ENCODE results near the gene LKAAEAR1.
A peak's percentile ranks its signal among the peaks of the same experiment; 100 is the strongest.

The LKAAEAR1 gene

DNA sequence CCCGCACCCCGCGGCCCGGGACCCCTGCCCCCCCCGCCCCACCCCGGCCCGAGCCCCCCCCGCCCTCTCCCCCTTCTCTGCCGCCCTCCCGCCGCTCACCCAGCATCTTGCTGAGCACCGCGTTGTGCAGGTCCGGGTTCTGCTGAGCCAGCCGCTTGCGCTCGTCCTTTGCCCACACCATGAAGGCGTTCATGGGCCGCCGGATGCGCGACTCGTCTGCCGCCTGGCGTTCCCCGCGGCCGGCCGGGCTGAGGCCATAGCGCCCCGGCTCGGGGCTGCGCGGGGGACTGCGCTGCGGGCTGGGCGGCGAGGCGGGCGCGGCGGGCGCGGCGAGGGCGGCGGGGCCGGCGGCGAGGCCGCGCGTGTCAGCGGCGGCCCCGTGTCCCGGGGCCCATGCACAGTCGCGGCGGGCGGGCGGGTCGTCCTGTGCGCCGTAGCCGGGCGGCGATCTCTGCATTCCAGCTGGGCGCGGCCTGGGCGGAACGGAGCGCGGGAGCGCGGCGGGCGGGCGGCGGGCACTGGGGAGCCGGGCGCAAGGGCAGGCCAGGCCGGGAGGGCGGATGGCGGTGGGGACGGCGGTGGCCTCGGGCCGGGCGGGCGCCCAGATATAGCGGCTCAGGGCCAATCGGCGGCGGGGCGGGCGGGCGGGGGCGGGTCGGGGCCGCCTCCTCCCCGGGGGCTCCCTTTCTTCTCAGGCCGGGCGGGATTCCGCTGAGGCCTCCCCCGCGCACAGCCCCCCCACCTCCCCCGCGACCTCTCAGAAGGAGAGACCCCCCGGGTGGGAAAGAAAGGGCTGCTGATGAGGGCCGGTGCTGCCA, 34.9 kb downstream of the LKAAEAR1 start, which contains the start of gene SOX18:
TSS of gene SOX18 (minus strand) at position 580 of the 818 bp plus-strand sequence. CDS start at position 457, 123 bp downstream.
- DNase-seq (ENCODE audit: low read depth) = peak; percentile 19
- H3K4me3 ChIP-seq (ENCODE audit: control insufficient read depth, low read depth, low read length) = no peak within 1 kb of the TSS
- TF ChIP-seq, protein P1, sequence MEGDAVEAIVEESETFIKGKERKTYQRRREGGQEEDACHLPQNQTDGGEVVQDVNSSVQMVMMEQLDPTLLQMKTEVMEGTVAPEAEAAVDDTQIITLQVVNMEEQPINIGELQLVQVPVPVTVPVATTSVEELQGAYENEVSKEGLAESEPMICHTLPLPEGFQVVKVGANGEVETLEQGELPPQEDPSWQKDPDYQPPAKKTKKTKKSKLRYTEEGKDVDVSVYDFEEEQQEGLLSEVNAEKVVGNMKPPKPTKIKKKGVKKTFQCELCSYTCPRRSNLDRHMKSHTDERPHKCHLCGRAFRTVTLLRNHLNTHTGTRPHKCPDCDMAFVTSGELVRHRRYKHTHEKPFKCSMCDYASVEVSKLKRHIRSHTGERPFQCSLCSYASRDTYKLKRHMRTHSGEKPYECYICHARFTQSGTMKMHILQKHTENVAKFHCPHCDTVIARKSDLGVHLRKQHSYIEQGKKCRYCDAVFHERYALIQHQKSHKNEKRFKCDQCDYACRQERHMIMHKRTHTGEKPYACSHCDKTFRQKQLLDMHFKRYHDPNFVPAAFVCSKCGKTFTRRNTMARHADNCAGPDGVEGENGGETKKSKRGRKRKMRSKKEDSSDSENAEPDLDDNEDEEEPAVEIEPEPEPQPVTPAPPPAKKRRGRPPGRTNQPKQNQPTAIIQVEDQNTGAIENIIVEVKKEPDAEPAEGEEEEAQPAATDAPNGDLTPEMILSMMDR (conservative IDR thresholded peaks at IDR 0.05; ENCODE audit: control insufficient read depth, insufficient read depth, low read depth, low read length) = no peak

- TF ChIP-seq, protein P1 (conservative IDR thresholded peaks at IDR 0.05; ENCODE audit: control insufficient read depth, insufficient read depth, low read depth, low read length) = no peak
- DNase-seq (ENCODE audit: low read depth) = no peak
- no peak overlapping the region for H3K4me3 ChIP-seq (ENCODE audit: control insufficient read depth, low read depth, low read length)
Observed at GRCh38 chr20:64048402-64049044, 35.7 kb downstream of the LKAAEAR1 start.

GRCh38 chr20:64047968-64048401, 36.2 kb downstream of the LKAAEAR1 start:
- no peak for DNase-seq (ENCODE audit: low read depth)
- TF ChIP-seq, protein P1 (conservative IDR thresholded peaks at IDR 0.05; ENCODE audit: control insufficient read depth, insufficient read depth, low read depth, low read length) = no peak
- no peak overlapping the region for H3K4me3 ChIP-seq (ENCODE audit: control insufficient read depth, low read depth, low read length)

GRCh38 chr20:64047046-64047389, 37.2 kb downstream of the LKAAEAR1 start:
- TF ChIP-seq, protein P1 (conservative IDR thresholded peaks at IDR 0.05; ENCODE audit: control insufficient read depth, insufficient read depth, low read depth, low read length) = no peak
- DNase-seq (ENCODE audit: low read depth) = no peak
- H3K4me3 ChIP-seq (ENCODE audit: control insufficient read depth, low read depth, low read length) = no peak overlapping the region

DNA sequence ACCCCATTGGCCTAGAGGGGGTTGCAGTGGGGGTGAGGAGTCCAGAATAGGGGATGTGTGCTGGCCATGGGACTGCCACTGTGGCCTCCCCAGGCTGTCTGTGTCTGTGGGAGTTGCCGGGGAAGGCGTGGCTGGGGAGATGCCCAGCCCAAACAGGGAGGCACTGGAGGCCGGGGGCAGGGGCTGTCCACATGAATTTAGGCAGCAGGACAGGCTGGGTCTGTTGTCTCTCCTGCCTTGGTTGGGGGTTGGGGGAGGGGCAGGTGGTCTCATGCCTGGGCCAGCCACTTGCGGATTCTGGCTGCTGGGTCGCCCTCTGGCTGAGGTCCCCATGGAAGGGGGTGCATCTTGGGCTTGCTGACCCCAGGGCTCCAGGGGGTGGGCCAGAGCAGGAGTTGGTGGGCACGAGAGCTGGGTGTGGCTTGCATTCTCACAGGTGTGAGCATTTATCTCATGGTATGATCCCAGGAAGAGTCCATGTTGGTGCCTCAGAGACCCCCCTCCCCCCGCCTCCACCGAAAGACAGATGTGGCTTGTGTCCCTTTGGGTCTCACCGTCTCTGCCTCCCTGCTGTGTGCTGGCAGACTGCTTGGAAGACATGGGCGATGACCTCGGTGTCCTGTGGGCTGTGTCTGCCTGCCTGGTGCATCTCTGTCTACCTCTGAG, 38.7 kb downstream of the LKAAEAR1 start:
- TF ChIP-seq, protein P1 (conservative IDR thresholded peaks at IDR 0.05; ENCODE audit: control insufficient read depth, insufficient read depth, low read depth, low read length) = no peak
- H3K4me3 ChIP-seq (ENCODE audit: control insufficient read depth, low read depth, low read length) = no peak overlapping the region
- DNase-seq (ENCODE audit: low read depth) = no peak

DNA sequence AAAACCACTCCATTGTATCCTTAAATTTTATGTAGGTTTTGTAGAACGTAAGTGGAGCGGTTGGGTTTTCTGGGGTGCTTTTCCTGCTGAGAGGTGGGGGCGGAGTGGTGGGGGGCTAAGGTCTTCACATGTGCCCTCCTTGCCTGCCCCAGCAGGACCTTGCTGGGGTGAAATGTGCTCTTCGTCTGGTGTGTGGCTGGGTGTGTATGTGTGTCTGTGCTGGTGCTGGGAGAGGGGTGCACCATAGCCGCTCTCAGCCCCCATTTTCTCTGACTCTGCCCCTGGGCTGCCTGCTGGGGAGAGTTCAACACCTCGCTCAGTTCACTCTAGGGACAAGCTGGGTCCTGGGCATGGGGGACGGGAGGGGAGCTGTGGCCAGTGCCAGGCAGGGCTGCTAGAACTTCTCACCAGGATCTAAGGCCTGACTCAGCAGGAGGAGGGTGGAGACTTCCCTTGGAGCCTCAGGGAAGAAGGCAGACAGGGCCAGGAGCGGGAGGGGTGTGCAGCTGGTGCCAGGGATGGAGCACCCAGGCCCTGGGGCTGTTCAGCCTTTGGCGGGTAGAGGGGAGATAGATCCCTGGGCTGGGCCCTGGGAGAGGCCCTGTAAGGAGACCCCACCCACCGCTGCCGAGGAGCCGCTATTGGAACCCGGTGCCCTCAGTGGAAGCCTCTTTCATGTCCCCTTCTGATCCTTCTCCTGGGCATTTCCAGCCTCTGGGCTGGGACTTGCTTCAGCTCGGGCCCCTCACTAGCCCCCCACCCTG, 39.5 kb downstream of the LKAAEAR1 start:
- DNase-seq (ENCODE audit: low read depth) = peak; percentile 41
- TF ChIP-seq, protein P1 (conservative IDR thresholded peaks at IDR 0.05; ENCODE audit: control insufficient read depth, insufficient read depth, low read depth, low read length) = no peak
- H3K4me3 ChIP-seq (ENCODE audit: control insufficient read depth, low read depth, low read length) = no peak overlapping the region
